CD4-positive, alpha-beta T cell (primary cell): Measurements from ENCODE around the gene HBG2. TPM values are rescaled to one million over a fixed set of nuclear protein-coding genes. Genes with fewer than 3 reads are reported as not detected.

Experiments
- ATAC-seq: fragments of 200-7000 bp; cut with Tn5 transposase; one replicate; pipeline ENCODE4 v1.10.0; 2022; ENCODE audit warnings: mild to moderate bottlenecking; ENCODE audit not compliant: poor library complexity
- CTCF ChIA-PET: fragments of 350-600 bp; sonication (Branson Sonifier 250); formaldehyde crosslinking; loops from one replicate; lab custom pipeline; 2021; ENCODE audit warnings: antibody characterized with exemption, inconsistent platforms; lab: Charles Lee
- POLR2A ChIA-PET: fragments of 350-600 bp; sonication (Branson Sonifier 250); formaldehyde crosslinking; loops from one replicate; lab custom pipeline; 2021; ENCODE audit warnings: antibody characterized with exemption, inconsistent platforms; lab: Charles Lee
- DNase-seq, 14 experiments: peaks; one replicate each; pipeline ENCODE4 v3.0.0-alpha.2; 2013 to 2020; ENCODE audit warnings: mixed read lengths in 2 of 14
- H3K27ac ChIP-seq, 2 donors: one replicate each; pipeline versions ENCODE4 v1.5.1 to v1.7.0; 2013; ENCODE audit warnings: low read length in 2 of 2, low read depth in 1 of 2, mild to moderate bottlenecking in 1 of 2
- H3K27me3 ChIP-seq, 2 experiments: 1 replicate in 1 of 2; 2 replicates in 1 of 2; pipeline versions ENCODE4 v1.6.1 to v1.7.0; 2013; ENCODE audit warnings: low read length in 2 of 2, control low read depth in 1 of 2, mild to moderate bottlenecking in 1 of 2, moderate library complexity in 1 of 2; ENCODE audit not compliant: insufficient read depth in 2 of 2, control insufficient read depth in 1 of 2
- H3K36me3 ChIP-seq: one replicate; pipeline ENCODE4 v1.6.1; 2013; ENCODE audit warnings: low read length, control low read depth; ENCODE audit not compliant: insufficient read depth
- H3K4me1 ChIP-seq: one replicate; pipeline ENCODE4 v1.6.1; 2013; ENCODE audit warnings: low read length, control low read depth; ENCODE audit not compliant: insufficient read depth
- H3K4me3 ChIP-seq: one replicate; pipeline ENCODE4 v1.5.1; 2013; ENCODE audit warnings: mild to moderate bottlenecking, low read length, moderate library complexity
- H3K9me3 ChIP-seq, 2 experiments: 1 replicate in 1 of 2; 2 replicates in 1 of 2; pipeline versions ENCODE4 v1.6.1 to v1.7.0; 2013; ENCODE audit warnings: low read length in 2 of 2, mild to moderate bottlenecking in 2 of 2, control low read depth in 1 of 2, moderate library complexity in 1 of 2; ENCODE audit not compliant: control insufficient read depth in 1 of 2, insufficient read depth in 1 of 2
- H3K27ac Mint-ChIP-seq: one replicate; pipeline ENCODE4 v1.8.0; 2020; ENCODE audit warnings: mixed read lengths
- H3K27me3 Mint-ChIP-seq: one replicate; pipeline ENCODE4 v1.8.0; 2021; ENCODE audit warnings: mixed read lengths
- H3K36me3 Mint-ChIP-seq: one replicate; pipeline ENCODE4 v1.8.0; 2021; ENCODE audit warnings: low read depth, mixed read lengths
- H3K4me1 Mint-ChIP-seq: one replicate; pipeline ENCODE4 v1.8.0; 2021; ENCODE audit warnings: low read depth, mixed read lengths
- H3K4me3 Mint-ChIP-seq: one replicate; pipeline ENCODE4 v1.8.0; 2020; ENCODE audit warnings: mild to moderate bottlenecking, mixed read lengths
- H3K9me3 Mint-ChIP-seq: one replicate; pipeline ENCODE4 v1.8.0; 2020; ENCODE audit warnings: mixed read lengths
- CTCF ChIP-seq: fragments of 200-600 bp; IDR thresholded peaks from one replicate; pipeline ENCODE4 v1.8.0; 2022; ENCODE audit warnings: antibody characterized with exemption, mild to moderate bottlenecking
- intact Hi-C, 2 experiments: fragments of 100-400 bp; cut with DNase I in 1 of 2; cut with micrococcal nuclease in 1 of 2; formaldehyde crosslinking; loops; one replicate each; pipeline versions ENCODE4 v1.15.1 to v1.9.0; 2023 to 2025; cut with DNase I, micrococcal nuclease
- total RNA-seq, 174 experiments: library from RNA in 2 of 174; stranded (reverse) in 2 of 174; gene quantifications; one replicate each; pipeline ENCODE4 v1.2.3 and lab custom pipeline; 2021 to 2026

The HBG2 gene
- total RNA-seq, 2 experiments from 2014 or later, result not detected

DNA sequence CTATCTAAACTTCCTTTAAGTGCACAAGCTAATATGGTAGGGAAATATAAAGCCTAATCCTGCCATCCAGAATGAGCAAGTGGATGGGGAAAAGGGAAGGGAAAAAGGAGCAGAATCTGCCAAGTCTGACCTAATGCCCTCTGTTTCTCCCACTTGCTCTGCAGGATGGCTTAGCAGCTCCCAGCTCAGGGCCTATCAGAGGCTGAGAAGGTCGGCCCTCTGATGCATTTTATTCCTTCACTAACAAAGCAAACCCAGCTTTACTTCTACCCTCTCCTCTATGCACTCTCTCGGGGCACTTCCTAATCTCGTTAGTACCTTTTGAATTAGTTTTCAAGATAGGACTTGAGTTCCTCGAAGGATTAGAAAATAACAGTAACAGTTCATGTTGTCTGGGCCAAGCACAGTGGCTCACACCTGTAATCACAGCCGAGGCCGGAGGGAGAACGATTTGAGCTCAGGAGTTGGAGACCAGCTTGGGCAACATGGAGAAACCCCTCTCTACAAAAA, 44.1 kb downstream of the HBG2 start:
- DNase-seq (no peak), ATAC-seq (no peak)
- no peak overlapping the region for H3K27ac Mint-ChIP-seq
- no peak overlapping the region for H3K4me3 ChIP-seq
- ChIA-PET CTCF (interaction anchor here (0.6 kb wide), 1 partner anchor 179 kb away, joined by 3 read pairs; no protein-coding TSS in a partner anchor), POLR2A (no interaction called here)
- intact Hi-C loops, result no loop called here
- no peak for TF ChIP-seq CTCF
- H3K4me3 Mint-ChIP-seq, result no peak overlapping the region
- H3K4me1 ChIP-seq, result no peaks in the 10 kb centered on the region
- H3K36me3 Mint-ChIP-seq, result no peaks in the 10 kb centered on the region
- peaks cover 16% of the 10 kb centered on the region for H3K27me3 Mint-ChIP-seq
- H3K4me1 Mint-ChIP-seq, result no peaks in the 10 kb centered on the region
- H3K36me3 ChIP-seq, result no peaks in the 10 kb centered on the region
- H3K27ac ChIP-seq, result no peak overlapping the region
- H3K9me3 ChIP-seq, result no peaks in the 10 kb centered on the region
- no peaks in the 10 kb centered on the region for H3K27me3 ChIP-seq
- H3K9me3 Mint-ChIP-seq, result no peaks in the 10 kb centered on the region

DNA sequence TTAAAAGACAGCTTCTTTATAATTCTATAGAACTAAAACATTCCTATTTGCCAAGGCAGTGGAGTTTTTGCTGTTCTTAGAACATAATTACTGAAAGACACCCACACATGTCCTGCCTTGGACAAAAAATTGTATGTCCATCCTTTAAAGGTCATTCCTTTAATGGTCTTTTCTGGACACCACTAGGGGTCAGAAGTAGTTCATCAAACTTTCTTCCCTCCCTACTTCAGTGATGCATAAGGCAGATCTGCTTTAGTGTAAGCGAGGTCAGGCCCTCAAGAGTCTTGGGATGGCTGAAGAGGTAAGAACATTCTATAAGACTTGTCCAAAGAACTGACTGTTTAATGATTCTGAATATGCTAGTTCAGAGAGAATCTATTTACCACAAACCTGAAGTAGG, 49.8 kb downstream of the HBG2 start:
- no peaks in the 10 kb centered on the region for H3K4me1 ChIP-seq
- Mint-ChIP-seq H3K4me1 (no peaks in the 10 kb centered on the region), H3K27ac (no peak overlapping the region), H3K27me3 (peaks cover 21% of the 10 kb centered on the region), H3K4me3 (no peak overlapping the region), H3K9me3 (no peaks in the 10 kb centered on the region), H3K36me3 (no peaks in the 10 kb centered on the region)
- no peak overlapping the region for H3K27ac ChIP-seq
- intact Hi-C loops, result no loop called here
- ChIA-PET CTCF (no interaction called here), POLR2A (no interaction called here)
- no peak for TF ChIP-seq CTCF
- no peaks in the 10 kb centered on the region for H3K27me3 ChIP-seq
- DNase-seq, result no peak
- H3K36me3 ChIP-seq, result no peaks in the 10 kb centered on the region
- no peak overlapping the region for H3K4me3 ChIP-seq
- H3K9me3 ChIP-seq, result no peaks in the 10 kb centered on the region
- ATAC-seq, result no peak

GRCh38 chr11:5203366-5203765, 51.2 kb downstream of the HBG2 start:
- POLR2A ChIA-PET, result no interaction called here
- H3K27ac Mint-ChIP-seq, result no peak overlapping the region
- CTCF ChIA-PET, result no interaction called here
- H3K9me3 Mint-ChIP-seq, result no peaks in the 10 kb centered on the region
- H3K4me3 Mint-ChIP-seq, result no peak overlapping the region
- H3K4me3 ChIP-seq, result no peak overlapping the region
- H3K27ac ChIP-seq, result no peak overlapping the region
- H3K4me1 Mint-ChIP-seq, result no peaks in the 10 kb centered on the region
- TF ChIP-seq CTCF, result no peak
- H3K27me3 Mint-ChIP-seq, result peaks cover 24% of the 10 kb centered on the region
- intact Hi-C loops, result no loop called here
- H3K9me3 ChIP-seq, result no peaks in the 10 kb centered on the region
- no peaks in the 10 kb centered on the region for H3K27me3 ChIP-seq
- no peaks in the 10 kb centered on the region for H3K36me3 Mint-ChIP-seq
- DNase-seq, result no peak
- H3K4me1 ChIP-seq, result no peaks in the 10 kb centered on the region
- ATAC-seq, result no peak
- H3K36me3 ChIP-seq, result no peaks in the 10 kb centered on the region

Other genes with a start within 250 kb of the HBG2 start
- not detected for gene OR52J3, start 208.3 kb downstream of the HBG2 start, total RNA-seq
- not detected for gene OR52E2, start 195.2 kb downstream of the HBG2 start, total RNA-seq
- not detected for gene OR52E1, start 185.2 kb downstream of the HBG2 start, total RNA-seq
- not detected for gene OR52A5, start 116.4 kb downstream of the HBG2 start, total RNA-seq
- not detected for gene OR52A1, start 100.0 kb downstream of the HBG2 start, total RNA-seq
- gene OR51V1, start 54.1 kb downstream of the HBG2 start, total RNA-seq, result not detected
- under 1 TPM in 1 of 2 experiments, not detected in 1; 0.45 TPM for gene HBB, start 27.7 kb downstream of the HBG2 start, total RNA-seq
- not detected for gene HBD, start 20.3 kb downstream of the HBG2 start, total RNA-seq
- not detected for gene HBG1, start 4.9 kb downstream of the HBG2 start, total RNA-seq
- gene HBE1, start 15.2 kb upstream of the HBG2 start, total RNA-seq, result not detected
- gene OR51B4, start 47.2 kb upstream of the HBG2 start, total RNA-seq, result not detected
- gene OR51B2, start 69.5 kb upstream of the HBG2 start, total RNA-seq, result not detected
- under 1 TPM in 1 of 2 experiments, not detected in 1; 0.30 TPM for gene OR51B5, start 88.7 kb upstream of the HBG2 start, total RNA-seq
- gene OR51B6, start 96.7 kb upstream of the HBG2 start, total RNA-seq, result not detected
- gene OR51M1, start 129.0 kb upstream of the HBG2 start, total RNA-seq, result not detected
- gene OR51Q1, start 167.3 kb upstream of the HBG2 start, total RNA-seq, result not detected
- gene OR51I1, start 186.7 kb upstream of the HBG2 start, total RNA-seq, result not detected
- gene OR51I2, start 194.5 kb upstream of the HBG2 start, total RNA-seq, result not detected
- gene OR52D1, start 233.9 kb upstream of the HBG2 start, total RNA-seq, result not detected